Fibroblast of lung (primary cell): ENCODE data around the gene BMPR1A. TPM values are rescaled to one million over a fixed set of nuclear protein-coding genes. Genes with fewer than 3 reads are reported as not detected.

Experiments used
- DNase-seq, 2 donors: peaks; one replicate each; pipeline versions ENCODE4 v3.0.0 to v3.0.0-alpha.2; 2010; ENCODE audit warnings: low read depth in 2 of 2
- H2AFZ ChIP-seq: 2 replicates; pipeline ENCODE4 v1.5.1; 2012; ENCODE audit warnings: low read length, control low read depth, inconsistent platforms
- H3K27ac ChIP-seq: 2 replicates; pipeline ENCODE4 v1.5.1; 2011; ENCODE audit warnings: low read length, control low read depth; ENCODE audit not compliant: insufficient read depth
- H3K27me3 ChIP-seq: 2 replicates; pipeline ENCODE4 v1.5.1; 2011; ENCODE audit warnings: mild to moderate bottlenecking, low read length; ENCODE audit not compliant: control insufficient read depth, insufficient read depth
- H3K36me3 ChIP-seq: 2 replicates; pipeline ENCODE4 v1.5.1; 2011; ENCODE audit warnings: low read length; ENCODE audit not compliant: control insufficient read depth, insufficient read depth
- H3K4me1 ChIP-seq: 2 replicates; pipeline ENCODE4 v1.5.1; 2011; ENCODE audit warnings: low read length; ENCODE audit not compliant: control insufficient read depth, insufficient read depth; ENCODE audit errors: extremely low read depth
- H3K4me2 ChIP-seq: 2 replicates; pipeline ENCODE4 v1.5.1; 2011; ENCODE audit warnings: low read length, control low read depth; ENCODE audit not compliant: insufficient read depth; ENCODE audit errors: extremely low read depth
- H3K4me3 ChIP-seq, 4 experiments: fragments of 200-600 bp in 1 of 4; sonication (generic) in 1 of 4; replicated peaks in 1 of 4; 2 replicates each; pipeline ENCODE4 v1.5.1; 2011 to 2016; ENCODE audit warnings: low read length in 4 of 4, low read depth in 3 of 4, mild to moderate bottlenecking in 3 of 4, control low read depth in 2 of 4, inconsistent platforms in 1 of 4, mixed read lengths in 1 of 4; ENCODE audit not compliant: insufficient read depth in 1 of 4; ENCODE audit errors: control extremely low read depth in 1 of 4
- H3K79me2 ChIP-seq: 2 replicates; pipeline ENCODE4 v1.5.1; 2012; ENCODE audit warnings: mild to moderate bottlenecking, low read length, inconsistent platforms; ENCODE audit not compliant: control insufficient read depth, insufficient read depth
- H3K9ac ChIP-seq: 2 replicates; pipeline ENCODE4 v1.5.1; 2011; ENCODE audit warnings: mild to moderate bottlenecking, low read length, control low read depth; ENCODE audit not compliant: insufficient read depth
- H3K9me3 ChIP-seq: 2 replicates; pipeline ENCODE4 v1.5.1; 2012; ENCODE audit warnings: low read depth, low read length; ENCODE audit not compliant: control insufficient read depth, insufficient read depth
- H4K20me1 ChIP-seq: 2 replicates; pipeline ENCODE4 v1.5.1; 2011; ENCODE audit warnings: low read length; ENCODE audit not compliant: control insufficient read depth, insufficient read depth; ENCODE audit errors: extremely low read depth
- CTCF ChIP-seq, 2 donors: IDR thresholded peaks in 1 of 2; conservative IDR thresholded peaks in 1 of 2; 1 replicate in 1 of 2; 2 replicates in 1 of 2; pipeline ENCODE4 v1.5.1; 2011 to 2012; ENCODE audit warnings: low read length in 2 of 2, control low read depth in 1 of 2, inconsistent platforms in 1 of 2, low read depth in 1 of 2, mild to moderate bottlenecking in 1 of 2
- EZH2 ChIP-seq: IDR thresholded peaks from 2 replicates; pipeline ENCODE4 v1.5.1; 2012; ENCODE audit warnings: low read length, control low read depth, mild to moderate bottlenecking; ENCODE audit errors: missing control alignments
- polyA plus RNA-seq, 2 donors: library from polyadenylated mRNA; depleted of rRNA in 1 of 2; stranded (reverse) in 1 of 2; unstranded in 1 of 2; fragments of >200 nt; gene quantifications; 2 replicates each; pipeline ENCODE4 v1.2.1, GENCODE V29; 2011 to 2012; ENCODE audit warnings: missing spikeins in 1 of 2
- total RNA-seq: library from RNA; depleted of rRNA; stranded (reverse); fragments of >200 nt; gene quantifications from 2 replicates; pipeline ENCODE4 v1.2.1, GENCODE V29; 2014

BMPR1A gene
- total and polyA plus RNA-seq, 2 donors (not counting 1 experiment from before 2014, with no cell fraction given), result 52.8 to 61.8 TPM

GRCh38 chr10:86964847-86965190 lies 208.4 kb downstream of the BMPR1A start:
- H3K4me2 ChIP-seq, result no peak overlapping the region
- TF ChIP-seq CTCF (conservative IDR thresholded peaks at IDR 0.05 in 1 of 2, IDR thresholded peaks at IDR 0.05 in 1 of 2; ENCODE audit: low read depth in 1 of 2, low read length in 2 of 2), result no peak
- TF ChIP-seq EZH2, result no peak
- no peak overlapping the region for H2AFZ ChIP-seq
- no peak overlapping the region for H3K27ac ChIP-seq
- no peaks in the 10 kb centered on the region for H3K27me3 ChIP-seq
- peaks cover 35% of the 10 kb centered on the region for H3K4me1 ChIP-seq
- H3K4me3 ChIP-seq, result no peak overlapping the region
- no peaks in the 10 kb centered on the region for H4K20me1 ChIP-seq
- DNase-seq, result no peak
- H3K9me3 ChIP-seq, result no peaks in the 10 kb centered on the region
- H3K36me3 ChIP-seq, result no peaks in the 10 kb centered on the region
- H3K9ac ChIP-seq, result no peak overlapping the region
- H3K79me2 ChIP-seq, result peaks cover 15% of the 10 kb centered on the region

GRCh38 chr10:86965986-86966654 lies 209.7 kb downstream of the BMPR1A start:
- Histone ChIP-seq H3K27me3 (no peaks in the 10 kb centered on the region), H3K4me2 (peak overlapping the region; percentile 66), H3K4me3 (no peak overlapping the region), H3K9ac (no peak overlapping the region), H4K20me1 (no peaks in the 10 kb centered on the region), H3K27ac (no peak overlapping the region), H3K4me1 (peaks cover 35% of the 10 kb centered on the region), H3K36me3 (no peaks in the 10 kb centered on the region), H3K79me2 (peaks cover 15% of the 10 kb centered on the region), H2AFZ (peak overlapping the region; percentile 51), H3K9me3 (no peaks in the 10 kb centered on the region)
- DNase-seq, result no peak
- TF ChIP-seq CTCF (conservative IDR thresholded peaks at IDR 0.05 in 1 of 2, IDR thresholded peaks at IDR 0.05 in 1 of 2; ENCODE audit: low read depth in 1 of 2, low read length in 2 of 2), result no peak
- TF ChIP-seq EZH2, result no peak

- Histone ChIP-seq H3K4me1 (peaks cover 35% of the 10 kb centered on the region), H3K4me3 (peak overlapping the region in 1 of 4 experiments; percentile 74), H3K9ac (no peak overlapping the region), H3K9me3 (no peaks in the 10 kb centered on the region), H2AFZ (no peak overlapping the region), H3K79me2 (peaks cover 15% of the 10 kb centered on the region), H3K4me2 (peak overlapping the region; percentile 68), H3K27ac (no peak overlapping the region), H3K36me3 (no peaks in the 10 kb centered on the region), H3K27me3 (no peaks in the 10 kb centered on the region), H4K20me1 (no peaks in the 10 kb centered on the region)
- TF ChIP-seq CTCF (conservative IDR thresholded peaks at IDR 0.05 in 1 of 2, IDR thresholded peaks at IDR 0.05 in 1 of 2; ENCODE audit: low read depth in 1 of 2, low read length in 2 of 2) (no peak), EZH2 (no peak)
- no peak for DNase-seq
Observed at GRCh38 chr10:86967481-86967941, 211.1 kb downstream of the BMPR1A start.
